Esophagus muscularis mucosa (tissue), 3 donors: ENCODE results near the gene CDCP2.

Experiments
- CTCF ChIP-seq, 3 experiments: fragments of 200-600 bp in 2 of 3; fragments of 450-650 bp in 1 of 3; sonication (generic) in 2 of 3; IDR thresholded peaks; one replicate each; pipeline ENCODE4 v1.5.1; 2017 to 2019; ENCODE audit warnings: antibody characterized with exemption in 3 of 3, mild to moderate bottlenecking in 2 of 3, moderate library complexity in 1 of 3
- POLR2A ChIP-seq: fragments of 450-650 bp; IDR thresholded peaks from one replicate; pipeline ENCODE4 v1.6.1; 2017; ENCODE audit warnings: antibody characterized with exemption, moderate library complexity, mild to moderate bottlenecking, low read depth

GRCh38 chr1:54174106-54174505, 21.3 kb upstream of the CDCP2 start:
- TF ChIP-seq CTCF (IDR thresholded peaks at IDR 0.05) = no peak
- TF ChIP-seq POLR2A = no peak
